ENCODE data around the gene SRSF7.

Gene SRSF7

DNA sequence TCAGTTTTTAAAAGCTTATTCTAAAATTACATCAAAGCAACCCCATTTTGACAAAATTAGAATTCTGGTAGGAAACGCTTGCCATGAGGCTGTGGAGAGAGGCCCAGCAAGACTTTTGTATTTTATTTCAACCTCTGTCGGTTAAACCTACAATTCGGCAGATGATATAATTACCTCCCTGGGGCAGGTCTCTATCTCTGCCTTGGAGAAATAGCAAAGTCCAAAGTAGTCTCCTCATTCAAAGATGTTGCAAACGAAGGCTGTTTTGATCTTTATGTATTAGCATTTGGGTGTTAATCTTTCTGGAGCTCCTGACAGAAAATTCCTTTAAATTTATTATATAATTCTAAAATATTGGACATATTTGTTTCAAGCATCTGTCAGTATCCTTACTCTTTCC is 49.6 kb downstream of the SRSF7 start:
- WGBS, 2 experiments (ENCODE audit: insufficient coverage in 2 of 2) = 86 to 93% methylated on average over 1 to 3 of the region's 4 CpGs
- Histone ChIP-seq H3K4me3 (ENCODE audit: extremely low read depth, insufficient read depth, low read length, poor library complexity, severe bottlenecking) (no peak overlapping the region), H3K27ac (ENCODE audit: low read depth, low read length, severe bottlenecking) (no peak overlapping the region), H3K36me3 (ENCODE audit: control insufficient read depth, insufficient read depth, low read length) (no peaks in the 10 kb centered on the region), H3K4me1 (ENCODE audit: control insufficient read depth, insufficient read depth, low read length, poor library complexity, severe bottlenecking) (peaks cover 9% of the 10 kb centered on the region), H3K9me3 (ENCODE audit: control insufficient read depth, low read length) (no peaks in the 10 kb centered on the region)

DNA sequence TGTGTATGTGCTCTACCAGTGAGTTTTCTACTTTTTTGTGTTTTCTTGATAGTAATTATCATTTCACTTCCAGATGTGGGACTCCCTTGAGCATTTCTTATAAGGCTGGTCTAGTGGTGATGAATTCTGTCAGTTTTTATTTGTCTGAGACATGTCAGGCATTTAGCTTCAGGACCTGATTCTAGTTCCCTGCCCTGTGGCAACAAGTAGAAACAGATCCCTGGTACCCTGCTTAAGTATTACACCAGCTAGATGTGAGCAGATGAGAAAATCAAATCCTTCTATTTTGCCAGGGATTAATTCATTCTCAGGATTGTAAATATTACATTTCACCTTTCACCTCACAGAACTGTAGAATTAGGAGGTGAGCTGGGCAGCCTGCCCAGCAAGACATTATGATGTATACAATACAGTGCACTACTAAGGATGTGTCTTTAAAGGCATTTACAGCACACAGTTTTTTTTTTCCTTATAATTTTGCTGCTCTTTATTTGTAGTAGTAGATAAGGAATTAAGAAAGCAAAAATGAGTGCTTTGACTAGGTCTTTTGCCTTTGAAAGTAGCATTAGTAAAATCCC is 50.2 kb downstream of the SRSF7 start:
- H3K4me3 ChIP-seq (ENCODE audit: extremely low read depth, insufficient read depth, low read length, poor library complexity, severe bottlenecking) = no peak overlapping the region
- H3K4me1 ChIP-seq (ENCODE audit: control insufficient read depth, insufficient read depth, low read length, poor library complexity, severe bottlenecking) = peaks cover 9% of the 10 kb centered on the region
- H3K9me3 ChIP-seq (ENCODE audit: control insufficient read depth, low read length) = no peaks in the 10 kb centered on the region
- no peak overlapping the region for H3K27ac ChIP-seq (ENCODE audit: low read depth, low read length, severe bottlenecking)
- H3K36me3 ChIP-seq (ENCODE audit: control insufficient read depth, insufficient read depth, low read length) = no peaks in the 10 kb centered on the region

DNA sequence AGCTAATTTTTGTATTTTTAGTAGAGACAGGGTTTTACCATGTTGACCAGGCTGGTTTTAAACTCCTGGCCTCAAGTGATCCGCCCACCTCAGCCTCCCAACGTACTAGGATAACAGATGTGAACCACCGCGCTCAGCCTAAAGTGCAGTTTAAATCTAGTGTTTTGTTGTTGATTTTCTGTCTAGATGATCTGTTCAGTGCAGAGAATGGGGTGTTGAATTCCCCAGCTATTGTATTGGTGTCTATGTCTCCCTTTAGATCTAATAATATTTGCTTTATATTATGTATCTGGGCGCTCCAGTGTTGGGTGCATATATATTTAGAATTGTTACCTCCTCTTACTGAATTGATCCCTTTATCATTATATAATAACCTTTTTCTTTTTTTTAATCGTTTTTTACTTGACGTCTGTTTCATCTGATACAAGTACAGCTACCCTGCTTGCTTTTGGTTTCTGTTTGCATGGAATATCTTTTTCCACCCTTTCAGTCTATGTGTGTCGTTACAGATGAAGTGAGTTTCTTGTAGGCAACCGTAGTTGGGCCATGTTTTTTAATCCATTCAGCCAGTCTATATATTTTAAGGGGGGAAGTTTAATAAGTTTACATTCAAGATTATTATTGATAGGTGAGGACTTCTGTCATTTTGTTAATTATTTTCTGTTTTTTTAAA is 50.9 kb downstream of the SRSF7 start:
- H3K27ac ChIP-seq (ENCODE audit: low read depth, low read length, severe bottlenecking) = no peak overlapping the region
- no peaks in the 10 kb centered on the region for H3K36me3 ChIP-seq (ENCODE audit: control insufficient read depth, insufficient read depth, low read length)
- no peaks in the 10 kb centered on the region for H3K9me3 ChIP-seq (ENCODE audit: control insufficient read depth, low read length)
- H3K4me1 ChIP-seq (ENCODE audit: control insufficient read depth, insufficient read depth, low read length, poor library complexity, severe bottlenecking) = peaks cover 9% of the 10 kb centered on the region
- 89% methylated on average over 3 of the region's 9 CpGs; no CpG with 5 or more reads in 1 of the 2 experiments for WGBS, 2 experiments (ENCODE audit: insufficient coverage in 2 of 2)
- H3K4me3 ChIP-seq (ENCODE audit: extremely low read depth, insufficient read depth, low read length, poor library complexity, severe bottlenecking) = no peak overlapping the region

DNA sequence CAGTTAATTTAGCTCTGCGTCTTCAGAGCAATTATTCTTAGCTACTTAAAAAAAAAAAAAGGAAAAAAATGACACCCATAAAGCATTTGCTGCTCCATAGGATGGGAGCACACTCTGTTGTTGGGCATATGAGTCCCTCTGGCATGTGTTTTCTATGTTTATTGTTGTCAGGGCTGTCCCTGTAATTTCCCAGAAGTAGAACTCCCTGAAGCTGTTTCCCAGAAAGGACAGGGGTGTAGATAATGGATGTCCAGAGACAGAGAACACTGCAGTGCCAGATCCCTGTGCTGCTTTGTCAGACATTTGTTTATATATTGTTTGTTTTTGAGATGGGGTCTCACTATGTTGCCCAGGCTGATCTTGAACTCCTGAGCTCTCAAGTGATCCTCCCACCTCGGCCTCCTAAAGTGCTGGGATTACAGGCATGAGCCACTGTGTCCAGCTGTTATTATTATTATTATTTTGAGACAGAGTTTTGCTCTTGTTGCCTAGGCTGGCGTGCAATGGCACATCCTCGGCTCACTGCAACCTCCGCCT is 52.6 kb downstream of the SRSF7 start:
- no peaks in the 10 kb centered on the region for H3K36me3 ChIP-seq (ENCODE audit: control insufficient read depth, insufficient read depth, low read length)
- no peak overlapping the region for H3K27ac ChIP-seq (ENCODE audit: low read depth, low read length, severe bottlenecking)
- no peaks in the 10 kb centered on the region for H3K9me3 ChIP-seq (ENCODE audit: control insufficient read depth, low read length)
- H3K4me1 ChIP-seq (ENCODE audit: control insufficient read depth, insufficient read depth, low read length, poor library complexity, severe bottlenecking) = peaks cover 9% of the 10 kb centered on the region
- no peak overlapping the region for H3K4me3 ChIP-seq (ENCODE audit: extremely low read depth, insufficient read depth, low read length, poor library complexity, severe bottlenecking)
- WGBS, 2 experiments (ENCODE audit: insufficient coverage in 2 of 2) = 90% methylated on average over 2 of the region's 5 CpGs; no CpG with 5 or more reads in 1 of the 2 experiments

DNA sequence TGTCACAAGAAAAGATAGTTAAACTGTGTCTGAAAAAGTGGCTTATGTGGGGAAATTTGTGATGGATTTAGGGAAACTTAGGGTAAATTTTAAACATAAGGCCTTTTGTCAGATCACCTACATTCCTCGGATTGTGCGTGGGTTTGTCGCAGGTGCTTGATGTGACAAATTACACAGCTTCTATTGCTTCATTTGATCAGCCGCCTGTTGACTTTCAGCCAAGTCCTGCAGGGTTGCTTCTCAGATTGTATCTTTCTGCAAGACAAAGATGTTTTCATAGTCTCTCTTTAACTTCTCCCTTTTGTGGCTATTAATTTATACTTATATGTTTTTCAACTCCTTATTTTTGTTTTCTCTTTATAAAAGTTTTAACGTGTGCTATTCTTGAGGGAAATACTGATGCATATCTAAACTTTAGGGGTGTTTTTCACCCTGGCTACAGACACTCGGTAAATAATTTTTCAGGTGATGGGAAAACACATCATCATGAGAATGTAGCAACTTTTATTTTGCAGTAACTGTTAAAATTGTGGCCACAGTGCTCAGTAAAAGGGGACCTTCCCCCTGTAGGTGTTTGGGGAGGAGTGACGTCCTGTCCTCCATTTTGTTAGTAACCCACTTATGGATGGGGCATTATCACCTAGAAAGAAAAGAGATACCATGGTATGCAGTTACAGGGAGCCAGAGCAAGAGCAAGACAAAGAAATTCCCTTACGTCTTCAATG is 53.9 kb downstream of the SRSF7 start:
- peaks cover 10% of the 10 kb centered on the region for H3K4me1 ChIP-seq (ENCODE audit: control insufficient read depth, insufficient read depth, low read length, poor library complexity, severe bottlenecking)
- no peaks in the 10 kb centered on the region for H3K9me3 ChIP-seq (ENCODE audit: control insufficient read depth, low read length)
- H3K4me3 ChIP-seq (ENCODE audit: extremely low read depth, insufficient read depth, low read length, poor library complexity, severe bottlenecking) = no peak overlapping the region
- 95 to 97% methylated on average over 6 of the region's 8 CpGs for WGBS, 2 experiments (ENCODE audit: insufficient coverage in 2 of 2)
- no peaks in the 10 kb centered on the region for H3K36me3 ChIP-seq (ENCODE audit: control insufficient read depth, insufficient read depth, low read length)
- no peak overlapping the region for H3K27ac ChIP-seq (ENCODE audit: low read depth, low read length, severe bottlenecking)

Data from mesodermal cell (in vitro differentiated cells).